Measurements from ENCODE around the gene NETO1. TPM values are rescaled to one million over a fixed set of nuclear protein-coding genes. Genes with fewer than 3 reads are reported as not detected.

NETO1 gene
- total and polyA plus RNA-seq, 7 donors = under 0.01 to 0.86 TPM; not detected in 5

- 81 to 85% methylated on average over 9 of the region's 9 CpGs for WGBS, 2 donors
- no peak overlapping the region for H3K27ac ChIP-seq
- DNase-seq = no peak
- intact Hi-C loops (cut with DNase I) = no loop called here
- H3K9me3 ChIP-seq = no peaks in the 10 kb centered on the region
- TF ChIP-seq, protein P1, sequence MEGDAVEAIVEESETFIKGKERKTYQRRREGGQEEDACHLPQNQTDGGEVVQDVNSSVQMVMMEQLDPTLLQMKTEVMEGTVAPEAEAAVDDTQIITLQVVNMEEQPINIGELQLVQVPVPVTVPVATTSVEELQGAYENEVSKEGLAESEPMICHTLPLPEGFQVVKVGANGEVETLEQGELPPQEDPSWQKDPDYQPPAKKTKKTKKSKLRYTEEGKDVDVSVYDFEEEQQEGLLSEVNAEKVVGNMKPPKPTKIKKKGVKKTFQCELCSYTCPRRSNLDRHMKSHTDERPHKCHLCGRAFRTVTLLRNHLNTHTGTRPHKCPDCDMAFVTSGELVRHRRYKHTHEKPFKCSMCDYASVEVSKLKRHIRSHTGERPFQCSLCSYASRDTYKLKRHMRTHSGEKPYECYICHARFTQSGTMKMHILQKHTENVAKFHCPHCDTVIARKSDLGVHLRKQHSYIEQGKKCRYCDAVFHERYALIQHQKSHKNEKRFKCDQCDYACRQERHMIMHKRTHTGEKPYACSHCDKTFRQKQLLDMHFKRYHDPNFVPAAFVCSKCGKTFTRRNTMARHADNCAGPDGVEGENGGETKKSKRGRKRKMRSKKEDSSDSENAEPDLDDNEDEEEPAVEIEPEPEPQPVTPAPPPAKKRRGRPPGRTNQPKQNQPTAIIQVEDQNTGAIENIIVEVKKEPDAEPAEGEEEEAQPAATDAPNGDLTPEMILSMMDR (IDR thresholded peaks at IDR 0.05) = no peak
- TF ChIP-seq POLR2A (IDR thresholded peaks at IDR 0.05) = no peak
- TF ChIP-seq EP300 (IDR thresholded peaks at IDR 0.05) = no peak
- H3K36me3 ChIP-seq = no peaks in the 10 kb centered on the region
- H3K4me1 ChIP-seq = no peaks in the 10 kb centered on the region
- no peaks in the 10 kb centered on the region for H3K27me3 ChIP-seq
- H3K4me3 ChIP-seq = no peak overlapping the region
Observed at GRCh38 chr18:72783530-72783929, 84.3 kb downstream of the NETO1 start.

- no peaks in the 10 kb centered on the region for H3K9me3 ChIP-seq
- H3K4me1 ChIP-seq = no peaks in the 10 kb centered on the region
- 76 to 78% methylated on average over 2 of the region's 2 CpGs for WGBS, 2 donors
- no peak overlapping the region for H3K27ac ChIP-seq
- H3K4me3 ChIP-seq = no peak overlapping the region
- DNase-seq = no peak
- H3K36me3 ChIP-seq = no peaks in the 10 kb centered on the region
- TF ChIP-seq POLR2AphosphoS5 (IDR thresholded peaks at IDR 0.05) (no peak), POLR2A (IDR thresholded peaks at IDR 0.05) (no peak), EP300 (IDR thresholded peaks at IDR 0.05) (no peak)
- TF ChIP-seq, protein P1 (IDR thresholded peaks at IDR 0.05) = no peak
- intact Hi-C loops (cut with DNase I) = no loop called here
- H3K27me3 ChIP-seq = no peaks in the 10 kb centered on the region
Observed at GRCh38 chr18:72774914-72775313, 92.9 kb downstream of the NETO1 start.

- Histone ChIP-seq H3K27me3 (no peaks in the 10 kb centered on the region), H3K9me3 (no peaks in the 10 kb centered on the region), H3K36me3 (no peaks in the 10 kb centered on the region), H3K4me1 (no peaks in the 10 kb centered on the region), H3K27ac (no peak overlapping the region), H3K4me3 (no peak overlapping the region)
- DNase-seq = no peak
- TF ChIP-seq POLR2A (IDR thresholded peaks at IDR 0.05) = no peak
- no peak for TF ChIP-seq POLR2AphosphoS5 (IDR thresholded peaks at IDR 0.05)
- TF ChIP-seq, protein P1 (IDR thresholded peaks at IDR 0.05) = no peak
- TF ChIP-seq EP300 (IDR thresholded peaks at IDR 0.05) = no peak
- intact Hi-C loops (cut with DNase I) = no loop called here
Observed at GRCh38 chr18:72772916-72773315, 94.9 kb downstream of the NETO1 start.

- DNase-seq = no peak
Observed at GRCh38 chr18:72768681-72769229, 99.0 kb downstream of the NETO1 start.

More at GRCh38 chr18:72768681-72769229, 99.0 kb downstream of the NETO1 start:
- 52 to 69% methylated on average over 8 of the region's 8 CpGs for WGBS, 2 donors
- Histone ChIP-seq H3K36me3 (no peaks in the 10 kb centered on the region), H3K4me1 (no peaks in the 10 kb centered on the region), H3K27ac (no peak overlapping the region), H3K4me3 (no peak overlapping the region), H3K27me3 (no peaks in the 10 kb centered on the region), H3K9me3 (no peaks in the 10 kb centered on the region)
- TF ChIP-seq POLR2A (IDR thresholded peaks at IDR 0.05) = no peak
- TF ChIP-seq, protein P1 (IDR thresholded peaks at IDR 0.05) = no peak
- no peak for TF ChIP-seq POLR2AphosphoS5 (IDR thresholded peaks at IDR 0.05)
- no peak for TF ChIP-seq EP300 (IDR thresholded peaks at IDR 0.05)
- intact Hi-C loops (cut with DNase I) = loop anchor here (10.0 kb wide), 1 partner anchor 1786 kb away; no protein-coding TSS in a partner anchor

Data from sigmoid colon (tissue), 7 donors.